Astrocyte (in vitro differentiated cells and primary cell): ENCODE results near the gene MTCH2. TPM values are rescaled to one million over a fixed set of nuclear protein-coding genes. Genes with fewer than 3 reads are reported as not detected.

Source experiments
- DNase-seq: peaks from one replicate; pipeline ENCODE4 v3.0.0-alpha.2; 2010; ENCODE audit warnings: low read depth
- FAIRE-seq: peaks from 2 replicates; lab custom pipeline; 2011; peaks lifted over from hg19 to GRCh38; lab: Jason Lieb, UNC
- H2AFZ ChIP-seq: 2 replicates; pipeline ENCODE4 v1.6.0; 2012; ENCODE audit warnings: low read depth, low read length, inconsistent platforms
- H3K27ac ChIP-seq: 2 replicates; pipeline ENCODE4 v1.5.1; 2011; ENCODE audit warnings: low read depth, low read length, inconsistent platforms
- H3K27me3 ChIP-seq: 2 replicates; pipeline ENCODE4 v1.6.0; 2011; ENCODE audit warnings: low read length, inconsistent platforms; ENCODE audit not compliant: insufficient read depth
- H3K36me3 ChIP-seq: 2 replicates; pipeline ENCODE4 v1.5.1; 2011; ENCODE audit warnings: low read length, inconsistent platforms; ENCODE audit not compliant: insufficient read depth
- H3K4me1 ChIP-seq: 2 replicates; pipeline ENCODE4 v1.5.1; 2011; ENCODE audit warnings: low read length, inconsistent platforms; ENCODE audit not compliant: insufficient read depth
- H3K4me2 ChIP-seq: 2 replicates; pipeline ENCODE4 v1.6.0; 2012; ENCODE audit warnings: low read length, inconsistent platforms
- H3K4me3 ChIP-seq: 2 replicates; pipeline ENCODE4 v1.5.1; 2011; ENCODE audit warnings: low read depth, mild to moderate bottlenecking, low read length, inconsistent platforms; ENCODE audit not compliant: insufficient read depth
- H3K79me2 ChIP-seq: 2 replicates; pipeline ENCODE4 v1.6.0; 2012; ENCODE audit warnings: mild to moderate bottlenecking, low read length, inconsistent platforms; ENCODE audit not compliant: insufficient read depth
- H3K9ac ChIP-seq: 2 replicates; pipeline ENCODE4 v1.6.0; 2012; ENCODE audit warnings: mild to moderate bottlenecking, low read length, inconsistent platforms
- H3K9me3 ChIP-seq: 2 replicates; pipeline ENCODE4 v1.5.1; 2012; ENCODE audit warnings: low read depth, mild to moderate bottlenecking, low read length, inconsistent platforms; ENCODE audit not compliant: insufficient read depth
- H4K20me1 ChIP-seq: 2 replicates; pipeline ENCODE4 v1.6.0; 2012; ENCODE audit warnings: low read length, inconsistent platforms; ENCODE audit not compliant: insufficient read depth
- H3K27ac Mint-ChIP-seq: one replicate; pipeline ENCODE4 v1.8.0; 2021; ENCODE audit warnings: mild to moderate bottlenecking, mixed read lengths; ENCODE audit not compliant: unreplicated experiment
- H3K27me3 Mint-ChIP-seq: one replicate; pipeline ENCODE4 v1.8.0; 2021; ENCODE audit warnings: low read depth, mixed read lengths; ENCODE audit not compliant: unreplicated experiment
- H3K36me3 Mint-ChIP-seq: one replicate; pipeline ENCODE4 v1.8.0; 2021; ENCODE audit warnings: low read depth, mixed read lengths; ENCODE audit not compliant: unreplicated experiment
- H3K4me1 Mint-ChIP-seq: one replicate; pipeline ENCODE4 v1.8.0; 2021; ENCODE audit warnings: low read depth, mixed read lengths; ENCODE audit not compliant: unreplicated experiment
- H3K4me3 Mint-ChIP-seq: one replicate; pipeline ENCODE4 v1.8.0; 2021; ENCODE audit warnings: mild to moderate bottlenecking, moderate library complexity, mixed read lengths; ENCODE audit not compliant: unreplicated experiment
- H3K9me3 Mint-ChIP-seq: one replicate; pipeline ENCODE4 v1.8.0; 2021; ENCODE audit warnings: mild to moderate bottlenecking, mixed read lengths; ENCODE audit not compliant: unreplicated experiment
- EZH2 ChIP-seq: IDR thresholded peaks from 2 replicates; pipeline ENCODE4 v1.6.1; 2012; ENCODE audit warnings: mild to moderate bottlenecking, low read length, inconsistent platforms; ENCODE audit not compliant: insufficient read depth
- total RNA-seq: library from RNA; stranded (reverse); gene quantifications from 2 replicates; pipeline ENCODE4 v1.2.1, GENCODE V29; 2021
- TF ChIP-seq, protein P1 (sequence below): IDR thresholded peaks from 2 replicates; pipeline ENCODE4 v1.5.1; 2011; ENCODE audit warnings: low read depth, mild to moderate bottlenecking, inconsistent platforms, low read length, moderate library complexity; ENCODE audit not compliant: insufficient read depth

The MTCH2 gene
- total RNA-seq, 1 donor from 2014 or later: 103 TPM

DNA sequence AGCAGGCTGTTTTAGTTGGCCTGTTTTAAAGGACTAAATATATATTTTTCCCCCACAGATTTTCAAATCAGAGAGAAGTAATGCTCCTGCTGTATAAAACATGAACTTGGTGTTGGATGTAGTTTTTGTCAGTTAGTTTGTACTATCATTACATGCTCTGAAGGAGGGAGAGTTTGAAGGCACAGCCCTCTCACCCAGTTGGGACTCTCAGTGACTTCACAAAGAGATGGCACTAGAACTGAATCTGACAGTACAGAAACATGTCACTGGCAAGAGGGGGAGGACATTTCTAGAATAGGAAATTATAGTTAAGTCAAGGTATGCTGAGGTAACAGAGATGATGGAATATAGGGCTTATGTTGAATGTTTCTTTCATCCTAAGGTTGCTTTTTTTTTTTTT is 27.1 kb downstream of the MTCH2 start:
- no peak overlapping the region for H3K27ac ChIP-seq
- H3K4me3 ChIP-seq: no peak overlapping the region
- H3K36me3 ChIP-seq: peaks cover 12% of the 10 kb centered on the region
- DNase-seq (no peak), FAIRE-seq (no peak)
- TF ChIP-seq, protein P1, sequence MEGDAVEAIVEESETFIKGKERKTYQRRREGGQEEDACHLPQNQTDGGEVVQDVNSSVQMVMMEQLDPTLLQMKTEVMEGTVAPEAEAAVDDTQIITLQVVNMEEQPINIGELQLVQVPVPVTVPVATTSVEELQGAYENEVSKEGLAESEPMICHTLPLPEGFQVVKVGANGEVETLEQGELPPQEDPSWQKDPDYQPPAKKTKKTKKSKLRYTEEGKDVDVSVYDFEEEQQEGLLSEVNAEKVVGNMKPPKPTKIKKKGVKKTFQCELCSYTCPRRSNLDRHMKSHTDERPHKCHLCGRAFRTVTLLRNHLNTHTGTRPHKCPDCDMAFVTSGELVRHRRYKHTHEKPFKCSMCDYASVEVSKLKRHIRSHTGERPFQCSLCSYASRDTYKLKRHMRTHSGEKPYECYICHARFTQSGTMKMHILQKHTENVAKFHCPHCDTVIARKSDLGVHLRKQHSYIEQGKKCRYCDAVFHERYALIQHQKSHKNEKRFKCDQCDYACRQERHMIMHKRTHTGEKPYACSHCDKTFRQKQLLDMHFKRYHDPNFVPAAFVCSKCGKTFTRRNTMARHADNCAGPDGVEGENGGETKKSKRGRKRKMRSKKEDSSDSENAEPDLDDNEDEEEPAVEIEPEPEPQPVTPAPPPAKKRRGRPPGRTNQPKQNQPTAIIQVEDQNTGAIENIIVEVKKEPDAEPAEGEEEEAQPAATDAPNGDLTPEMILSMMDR: no peak
- TF ChIP-seq EZH2: no peak
- H3K27me3 ChIP-seq: no peaks in the 10 kb centered on the region
- H2AFZ ChIP-seq: no peak overlapping the region
- H3K4me3 Mint-ChIP-seq: no peak overlapping the region
- no peaks in the 10 kb centered on the region for H3K27me3 Mint-ChIP-seq
- peaks cover 7% of the 10 kb centered on the region for H4K20me1 ChIP-seq
- peaks cover 4% of the 10 kb centered on the region for H3K36me3 Mint-ChIP-seq
- H3K9me3 ChIP-seq: no peaks in the 10 kb centered on the region
- no peaks in the 10 kb centered on the region for H3K4me1 Mint-ChIP-seq
- peaks cover 10% of the 10 kb centered on the region for H3K4me1 ChIP-seq
- H3K4me2 ChIP-seq: no peak overlapping the region
- H3K9ac ChIP-seq: no peak overlapping the region
- H3K27ac Mint-ChIP-seq: no peak overlapping the region
- no peaks in the 10 kb centered on the region for H3K9me3 Mint-ChIP-seq
- no peaks in the 10 kb centered on the region for H3K79me2 ChIP-seq

DNA sequence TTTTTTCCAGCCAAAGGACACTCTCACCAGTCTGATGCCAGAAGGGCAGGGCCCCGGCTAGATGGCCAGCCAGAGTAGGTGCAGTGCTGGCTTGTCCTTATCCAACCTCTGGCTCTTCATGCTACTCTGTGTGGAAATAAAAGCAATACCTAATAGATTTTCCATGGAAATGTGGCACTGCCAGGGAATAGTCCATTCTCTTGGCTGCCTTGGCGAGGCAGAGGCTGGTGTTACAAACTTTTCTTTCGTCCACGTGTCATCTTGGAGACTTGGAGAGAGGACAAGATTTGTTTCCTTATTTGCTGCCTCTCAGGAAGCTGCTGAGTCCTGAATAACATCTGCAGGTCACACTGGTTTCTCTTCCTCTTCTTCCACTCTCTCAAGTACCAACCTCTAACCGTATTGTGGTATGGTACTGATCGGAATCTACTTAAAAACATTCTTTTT is 31.0 kb downstream of the MTCH2 start:
- Mint-ChIP-seq H3K4me3 (no peak overlapping the region), H3K36me3 (peaks cover 4% of the 10 kb centered on the region), H3K27ac (no peak overlapping the region), H3K9me3 (no peaks in the 10 kb centered on the region), H3K4me1 (peaks cover 21% of the 10 kb centered on the region), H3K27me3 (no peaks in the 10 kb centered on the region)
- H3K9me3 ChIP-seq: no peaks in the 10 kb centered on the region
- H3K36me3 ChIP-seq: no peaks in the 10 kb centered on the region
- H3K27me3 ChIP-seq: no peaks in the 10 kb centered on the region
- TF ChIP-seq, protein P1: no peak
- TF ChIP-seq EZH2: no peak
- FAIRE-seq (no peak), DNase-seq (no peak)
- H3K79me2 ChIP-seq: no peaks in the 10 kb centered on the region
- no peaks in the 10 kb centered on the region for H4K20me1 ChIP-seq
- no peak overlapping the region for H3K4me3 ChIP-seq
- H3K4me2 ChIP-seq: no peak overlapping the region
- no peak overlapping the region for H3K27ac ChIP-seq
- H2AFZ ChIP-seq: no peak overlapping the region
- peaks cover 20% of the 10 kb centered on the region for H3K4me1 ChIP-seq
- H3K9ac ChIP-seq: no peak overlapping the region

DNA sequence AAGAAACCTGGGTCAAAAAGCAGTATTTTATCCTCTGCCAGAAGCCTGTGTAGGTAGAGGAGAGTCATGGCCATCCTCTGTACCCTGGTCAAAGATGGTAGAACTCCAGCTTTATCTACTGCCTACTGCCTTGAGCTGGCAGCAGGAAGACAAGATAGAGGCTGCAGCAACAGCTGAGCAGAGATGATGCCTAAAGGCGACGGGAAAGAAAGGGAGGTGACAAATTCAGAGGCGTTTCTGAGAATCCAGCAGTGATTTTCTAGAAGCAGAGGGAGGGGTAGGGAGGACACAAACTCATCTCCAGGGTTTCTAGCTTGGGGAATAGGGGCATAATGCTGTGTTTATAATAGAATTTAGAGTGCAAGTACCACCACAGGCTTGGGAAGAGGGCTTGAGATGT is 32.7 kb downstream of the MTCH2 start:
- DNase-seq: no peak
- H3K9me3 ChIP-seq: no peaks in the 10 kb centered on the region
- H3K36me3 ChIP-seq: no peaks in the 10 kb centered on the region
- H4K20me1 ChIP-seq: no peaks in the 10 kb centered on the region
- no peak overlapping the region for H3K4me3 ChIP-seq
- Mint-ChIP-seq H3K9me3 (no peaks in the 10 kb centered on the region), H3K4me3 (no peak overlapping the region), H3K36me3 (peaks cover 4% of the 10 kb centered on the region), H3K27me3 (no peaks in the 10 kb centered on the region), H3K4me1 (peaks cover 24% of the 10 kb centered on the region), H3K27ac (no peak overlapping the region)
- H3K79me2 ChIP-seq: no peaks in the 10 kb centered on the region
- no peak overlapping the region for H3K9ac ChIP-seq
- no peak overlapping the region for H3K27ac ChIP-seq
- H3K4me2 ChIP-seq: no peak overlapping the region
- FAIRE-seq: no peak
- peaks cover 20% of the 10 kb centered on the region for H3K4me1 ChIP-seq
- H3K27me3 ChIP-seq: no peaks in the 10 kb centered on the region
- H2AFZ ChIP-seq: no peak overlapping the region
- TF ChIP-seq EZH2: no peak
- TF ChIP-seq, protein P1: no peak
